Nephron (organoid): ENCODE measurements around the gene GMDS.

Experiments used
- H3K27ac Mint-ChIP-seq, 3 experiments: 2 replicates each; pipeline ENCODE4 v1.8.0; 2020; ENCODE audit warnings: mixed read lengths in 3 of 3, mild to moderate bottlenecking in 2 of 3, moderate library complexity in 1 of 3
- H3K27me3 Mint-ChIP-seq: 2 replicates; pipeline ENCODE4 v1.8.0; 2021; ENCODE audit warnings: low read depth, mild to moderate bottlenecking, moderate library complexity, mixed read lengths
- H3K36me3 Mint-ChIP-seq: 2 replicates; pipeline ENCODE4 v1.8.0; 2020; ENCODE audit warnings: low read depth, mixed read lengths
- H3K4me1 Mint-ChIP-seq: 2 replicates; pipeline ENCODE4 v1.8.0; 2020; ENCODE audit warnings: mixed read lengths
- H3K4me3 Mint-ChIP-seq, 3 experiments: 2 replicates each; pipeline ENCODE4 v1.8.0; 2020; ENCODE audit warnings: mild to moderate bottlenecking in 3 of 3, mixed read lengths in 3 of 3, moderate library complexity in 2 of 3
- H3K9me3 Mint-ChIP-seq: 2 replicates; pipeline ENCODE4 v1.8.0; 2020; ENCODE audit warnings: mixed read lengths
- TF ChIP-seq, protein P1 (sequence below), 3 experiments: fragments of 200-600 bp; sonication (generic); IDR thresholded peaks; one replicate each; pipeline ENCODE4 v1.5.0; 2021; ENCODE audit warnings: antibody characterized with exemption in 3 of 3; ENCODE audit not compliant: unreplicated experiment in 3 of 3

Gene GMDS

DNA sequence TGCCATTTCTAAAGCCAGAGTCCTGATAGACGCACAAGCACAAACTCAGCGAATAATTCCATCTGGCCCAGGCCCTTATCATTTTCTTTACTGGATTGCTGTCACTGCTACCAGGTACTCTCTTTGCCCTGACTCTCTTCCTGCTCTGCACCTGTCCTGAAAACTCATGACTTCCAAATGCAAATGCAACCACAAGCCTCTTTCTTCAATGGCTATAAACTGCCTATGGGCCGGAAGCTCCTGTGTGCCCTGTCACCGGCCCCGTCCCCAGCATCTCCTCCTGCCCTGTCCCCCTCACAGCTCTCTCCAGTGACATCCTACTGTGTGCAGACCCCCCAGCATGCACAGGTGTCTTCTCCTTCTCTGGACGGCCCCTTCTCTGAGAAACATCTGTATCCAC is 302.6 kb downstream of the GMDS start:
- Mint-ChIP-seq H3K4me3 (no peak overlapping the region), H3K27me3 (no peaks in the 10 kb centered on the region), H3K4me1 (peaks cover 10% of the 10 kb centered on the region), H3K27ac (no peak overlapping the region), H3K36me3 (no peaks in the 10 kb centered on the region), H3K9me3 (no peaks in the 10 kb centered on the region)
- TF ChIP-seq, protein P1, sequence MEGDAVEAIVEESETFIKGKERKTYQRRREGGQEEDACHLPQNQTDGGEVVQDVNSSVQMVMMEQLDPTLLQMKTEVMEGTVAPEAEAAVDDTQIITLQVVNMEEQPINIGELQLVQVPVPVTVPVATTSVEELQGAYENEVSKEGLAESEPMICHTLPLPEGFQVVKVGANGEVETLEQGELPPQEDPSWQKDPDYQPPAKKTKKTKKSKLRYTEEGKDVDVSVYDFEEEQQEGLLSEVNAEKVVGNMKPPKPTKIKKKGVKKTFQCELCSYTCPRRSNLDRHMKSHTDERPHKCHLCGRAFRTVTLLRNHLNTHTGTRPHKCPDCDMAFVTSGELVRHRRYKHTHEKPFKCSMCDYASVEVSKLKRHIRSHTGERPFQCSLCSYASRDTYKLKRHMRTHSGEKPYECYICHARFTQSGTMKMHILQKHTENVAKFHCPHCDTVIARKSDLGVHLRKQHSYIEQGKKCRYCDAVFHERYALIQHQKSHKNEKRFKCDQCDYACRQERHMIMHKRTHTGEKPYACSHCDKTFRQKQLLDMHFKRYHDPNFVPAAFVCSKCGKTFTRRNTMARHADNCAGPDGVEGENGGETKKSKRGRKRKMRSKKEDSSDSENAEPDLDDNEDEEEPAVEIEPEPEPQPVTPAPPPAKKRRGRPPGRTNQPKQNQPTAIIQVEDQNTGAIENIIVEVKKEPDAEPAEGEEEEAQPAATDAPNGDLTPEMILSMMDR (IDR thresholded peaks at IDR 0.05; ENCODE audit: unreplicated experiment in 3 of 3) = no peak

DNA sequence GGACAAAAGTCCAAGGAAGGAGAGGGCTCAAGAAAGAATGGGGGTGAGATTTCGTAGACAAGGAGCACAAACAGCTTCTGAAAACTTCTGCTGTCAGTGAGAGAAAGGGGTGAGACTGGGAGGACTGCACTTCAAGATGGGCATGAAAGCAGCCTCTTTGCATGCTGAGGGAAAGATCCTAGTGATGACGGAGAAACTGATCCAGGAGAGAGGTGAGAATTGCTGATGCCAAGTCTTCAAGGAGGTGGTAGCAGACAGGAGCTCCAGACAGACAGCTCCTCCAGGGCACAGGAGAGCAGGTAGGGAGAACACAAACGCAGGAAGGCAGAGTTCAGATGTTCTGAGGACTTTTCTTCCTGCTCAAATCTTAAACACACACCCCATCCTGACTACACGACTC is 303.9 kb downstream of the GMDS start:
- no peaks in the 10 kb centered on the region for H3K9me3 Mint-ChIP-seq

DNA sequence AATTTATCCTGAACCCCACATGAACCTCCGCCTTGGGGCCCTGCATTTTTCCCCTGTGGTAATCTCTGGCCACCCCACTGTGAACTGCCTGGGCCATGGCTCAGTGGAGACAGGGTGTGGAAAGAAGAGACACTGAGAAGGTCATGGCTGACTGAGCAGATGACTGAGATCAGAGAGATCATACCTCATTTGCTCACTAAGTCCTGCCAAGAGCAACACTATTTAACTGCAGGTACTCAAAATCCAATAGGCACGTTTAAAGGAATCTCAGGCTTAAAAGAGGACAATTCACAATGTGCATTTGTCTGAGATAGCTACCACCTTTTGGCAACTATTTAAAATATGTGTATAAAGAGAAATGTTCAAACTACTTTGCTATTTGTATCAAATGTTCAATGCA is 305.0 kb downstream of the GMDS start:
- TF ChIP-seq, protein P1 (IDR thresholded peaks at IDR 0.05; ENCODE audit: unreplicated experiment in 3 of 3) = no peak
- Mint-ChIP-seq H3K27me3 (no peaks in the 10 kb centered on the region), H3K27ac (no peak overlapping the region), H3K9me3 (no peaks in the 10 kb centered on the region), H3K4me1 (peaks cover 10% of the 10 kb centered on the region), H3K36me3 (no peaks in the 10 kb centered on the region), H3K4me3 (no peak overlapping the region)

More for the DNA sequence above, 303.9 kb downstream of the GMDS start:
- peaks cover 10% of the 10 kb centered on the region for H3K4me1 Mint-ChIP-seq
- H3K27ac Mint-ChIP-seq = no peak overlapping the region
- TF ChIP-seq, protein P1 (IDR thresholded peaks at IDR 0.05; ENCODE audit: unreplicated experiment in 3 of 3) = no peak
- no peak overlapping the region for H3K4me3 Mint-ChIP-seq
- H3K36me3 Mint-ChIP-seq = no peaks in the 10 kb centered on the region
- H3K27me3 Mint-ChIP-seq = no peaks in the 10 kb centered on the region

DNA sequence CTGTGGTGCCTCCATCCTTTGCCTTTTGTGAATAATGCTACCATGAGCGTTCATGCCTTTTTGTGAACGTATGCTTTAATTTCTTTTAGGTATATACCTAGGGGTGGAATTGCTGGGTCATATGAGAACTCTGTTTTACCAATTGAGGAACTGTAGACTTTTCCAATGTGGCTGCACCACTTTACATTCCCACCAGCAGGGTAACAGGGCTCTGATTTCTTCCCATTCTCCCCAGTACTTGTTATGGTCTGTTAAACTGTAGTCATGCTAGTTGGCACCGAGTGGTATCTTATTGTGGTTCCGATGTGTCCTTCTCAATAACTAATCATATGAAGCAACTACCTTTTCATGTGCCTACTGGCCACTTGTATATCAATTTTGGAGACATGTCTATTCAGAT is 312.1 kb downstream of the GMDS start:
- Mint-ChIP-seq H3K27me3 (no peaks in the 10 kb centered on the region), H3K9me3 (peaks cover 6% of the 10 kb centered on the region), H3K36me3 (peaks cover 5% of the 10 kb centered on the region), H3K4me3 (no peak overlapping the region), H3K4me1 (peaks cover 4% of the 10 kb centered on the region), H3K27ac (no peak overlapping the region)
- TF ChIP-seq, protein P1 (IDR thresholded peaks at IDR 0.05; ENCODE audit: unreplicated experiment in 3 of 3) = no peak

DNA sequence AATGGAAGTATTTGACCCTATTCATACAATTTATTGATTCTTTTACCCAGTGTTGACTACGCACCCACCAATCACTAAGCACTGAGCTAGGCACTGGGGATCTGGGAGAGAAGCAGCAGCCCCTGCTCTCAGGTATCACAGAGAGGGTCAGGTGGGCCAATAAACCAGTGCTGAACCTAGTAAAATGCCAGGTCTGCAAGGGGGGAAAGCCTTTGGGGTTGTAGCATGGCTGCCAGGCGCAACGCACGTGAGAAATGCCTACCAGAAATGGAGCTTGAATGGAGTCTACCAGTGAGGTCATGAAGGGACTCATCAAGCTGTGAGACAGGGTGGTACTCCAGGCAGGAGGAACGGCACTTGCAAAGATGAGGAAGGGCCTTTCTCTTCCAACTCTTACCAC is 313.6 kb downstream of the GMDS start:
- TF ChIP-seq, protein P1 (IDR thresholded peaks at IDR 0.05; ENCODE audit: unreplicated experiment in 3 of 3) = no peak
- H3K9me3 Mint-ChIP-seq = peaks cover 6% of the 10 kb centered on the region
- no peak overlapping the region for H3K27ac Mint-ChIP-seq
- H3K4me3 Mint-ChIP-seq = no peak overlapping the region
- H3K27me3 Mint-ChIP-seq = no peaks in the 10 kb centered on the region
- peaks cover 6% of the 10 kb centered on the region for H3K36me3 Mint-ChIP-seq
- H3K4me1 Mint-ChIP-seq = peaks cover 4% of the 10 kb centered on the region

DNA sequence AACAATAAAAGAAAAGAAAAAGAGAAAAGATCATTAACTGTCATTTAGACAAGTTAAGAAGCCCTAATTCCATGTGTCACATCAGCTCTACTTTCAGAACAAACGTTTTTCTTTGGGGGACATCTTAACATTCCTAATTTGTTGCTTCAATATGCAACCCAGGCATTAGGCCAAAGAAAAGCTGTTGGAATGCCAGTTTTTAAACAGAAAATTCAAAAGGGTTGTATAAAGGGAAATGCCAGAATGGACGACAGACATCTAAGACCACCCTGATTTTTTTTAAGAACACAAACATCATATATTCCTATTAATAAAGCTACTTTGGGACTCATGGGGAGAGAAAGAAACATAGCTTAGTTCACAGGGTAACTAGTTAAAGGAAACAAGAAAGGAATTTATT is 315.0 kb downstream of the GMDS start:
- Mint-ChIP-seq H3K9me3 (peaks cover 6% of the 10 kb centered on the region), H3K4me1 (peaks cover 12% of the 10 kb centered on the region), H3K4me3 (no peak overlapping the region), H3K27ac (no peak overlapping the region), H3K27me3 (peaks cover 8% of the 10 kb centered on the region), H3K36me3 (peaks cover 9% of the 10 kb centered on the region)
- TF ChIP-seq, protein P1 (IDR thresholded peaks at IDR 0.05; ENCODE audit: unreplicated experiment in 3 of 3) = no peak
